Activated CD4-positive, alpha-beta T cell treated with anti-CD3 and anti-CD28 coated beads, Interleukin-2, amount 50 U/mL, for 16 hours (primary cell): ENCODE data around the gene KRTAP20-1.

Experiments used
- DNase-seq: peaks from one replicate; pipeline ENCODE4 v3.0.0-alpha.2; 2020

Gene KRTAP20-1

GRCh38 chr21:30616125-30616524, at the start of gene KRTAP20-1:
TSS of gene KRTAP20-1 (plus strand) at chr21:30616425. CDS start at chr21:30616455, 30 bp downstream.
- DNase-seq = no peak

GRCh38 chr21:30567617-30568016, 48.6 kb upstream of the KRTAP20-1 start:
- DNase-seq = no peak

GRCh38 chr21:30577766-30578165, 38.5 kb upstream of the KRTAP20-1 start:
- no peak for DNase-seq

- DNase-seq = no peak
Measured at GRCh38 chr21:30579346-30579745, 36.9 kb upstream of the KRTAP20-1 start.

GRCh38 chr21:30580132-30580531, 36.1 kb upstream of the KRTAP20-1 start:
- no peak for DNase-seq

GRCh38 chr21:30582870-30583269, 33.4 kb upstream of the KRTAP20-1 start:
- no peak for DNase-seq

- no peak for DNase-seq
Measured at GRCh38 chr21:30590297-30590696, 25.9 kb upstream of the KRTAP20-1 start, which contains the start of gene KRTAP22-2. TSS of gene KRTAP22-2 (minus strand) at chr21:30590397.

- no peak for DNase-seq
Measured at GRCh38 chr21:30592140-30592539, 24.1 kb upstream of the KRTAP20-1 start, which contains the start of gene KRTAP6-3. TSS of gene KRTAP6-3 (plus strand) at chr21:30592440. CDS start at chr21:30592446, 6 bp downstream.

- no peak for DNase-seq
Measured at GRCh38 chr21:30598802-30599201, 17.4 kb upstream of the KRTAP20-1 start, which contains the start of gene KRTAP6-2. TSS of gene KRTAP6-2 (minus strand) at chr21:30598902. CDS start at chr21:30598874, 28 bp downstream.

- DNase-seq = no peak
Measured at GRCh38 chr21:30600787-30601186, 15.4 kb upstream of the KRTAP20-1 start, which contains the start of gene KRTAP22-1. TSS of gene KRTAP22-1 (plus strand) at chr21:30601087.

GRCh38 chr21:30605968-30606367, 10.3 kb upstream of the KRTAP20-1 start:
- no peak for DNase-seq

- no peak for DNase-seq
Measured at GRCh38 chr21:30612132-30612531, 4.1 kb upstream of the KRTAP20-1 start.

- peak; percentile 2 for DNase-seq
Measured at GRCh38 chr21:30613836-30614235, 2.4 kb upstream of the KRTAP20-1 start, which contains the start of gene KRTAP6-1. TSS of gene KRTAP6-1 (minus strand) at chr21:30613930. CDS start at chr21:30613904, 26 bp downstream.

- DNase-seq = no peak
Measured at GRCh38 chr21:30615199-30615598, 1.0 kb upstream of the KRTAP20-1 start.

- DNase-seq = no peak
Measured at GRCh38 chr21:30620080-30620479, 3.9 kb downstream of the KRTAP20-1 start.

GRCh38 chr21:30620522-30620921, 4.3 kb downstream of the KRTAP20-1 start, which contains the start of gene KRTAP20-4:
TSS of gene KRTAP20-4 (plus strand) at chr21:30620627.
- DNase-seq = no peak

- DNase-seq = no peak
Measured at GRCh38 chr21:30623362-30623761, 7.1 kb downstream of the KRTAP20-1 start.

GRCh38 chr21:30625449-30626165, 9.4 kb downstream of the KRTAP20-1 start:
- DNase-seq = no peak

- no peak for DNase-seq
Measured at GRCh38 chr21:30628109-30628508, 11.9 kb downstream of the KRTAP20-1 start.

GRCh38 chr21:30629200-30629599, 13.0 kb downstream of the KRTAP20-1 start:
- DNase-seq = no peak

GRCh38 chr21:30634906-30635305, 18.7 kb downstream of the KRTAP20-1 start, which contains the start of gene KRTAP20-2:
TSS of gene KRTAP20-2 (plus strand) at chr21:30635206. CDS start at chr21:30635264, 58 bp downstream.
- DNase-seq = no peak

GRCh38 chr21:30638686-30639085, 22.5 kb downstream of the KRTAP20-1 start:
- no peak for DNase-seq

GRCh38 chr21:30642564-30642963, 26.3 kb downstream of the KRTAP20-1 start, which contains the start of gene KRTAP20-3:
TSS of gene KRTAP20-3 (plus strand) at chr21:30642864.
- no peak for DNase-seq

- no peak for DNase-seq
Measured at GRCh38 chr21:30646904-30647414, 30.7 kb downstream of the KRTAP20-1 start.
